Stimulated activated CD8-positive, alpha-beta memory T cell treated with anti-CD3 and anti-CD28 coated beads, Interleukin-12 subunit alpha, Interleukin-12 subunit beta, amount 100 ng/mL, for 24 hours (primary cell): ENCODE measurements around the gene GPRIN1.

Experiments
- DNase-seq: peaks from one replicate; pipeline ENCODE4 v3.0.0-alpha.2; 2020; ENCODE audit errors: extremely low read depth

Gene GPRIN1

GRCh38 chr5:176609724-176610434, at the start of gene GPRIN1:
Gene GPRIN1, minus strand, starts transcription at chr5:176610156. Its CDS starts 10,322 bp downstream, at chr5:176599834.
- no peak for DNase-seq

GRCh38 chr5:176659512-176659839, 49.5 kb upstream of the GPRIN1 start:
- DNase-seq = no peak

GRCh38 chr5:176658817-176659511, 49.0 kb upstream of the GPRIN1 start:
- no peak for DNase-seq

GRCh38 chr5:176658007-176658599, 48.1 kb upstream of the GPRIN1 start:
- DNase-seq = peak; percentile 28

- no peak for DNase-seq
Measured at GRCh38 chr5:176656467-176656990, 46.6 kb upstream of the GPRIN1 start.

- no peak for DNase-seq
Measured at GRCh38 chr5:176654856-176655255, 44.9 kb upstream of the GPRIN1 start.

GRCh38 chr5:176653401-176654385, 43.7 kb upstream of the GPRIN1 start:
- DNase-seq = peak; percentile 59

GRCh38 chr5:176652136-176652535, 42.2 kb upstream of the GPRIN1 start:
- no peak for DNase-seq

GRCh38 chr5:176651472-176651980, 41.6 kb upstream of the GPRIN1 start:
- DNase-seq = no peak

GRCh38 chr5:176650354-176650884, 40.5 kb upstream of the GPRIN1 start:
- no peak for DNase-seq

- DNase-seq = no peak
Measured at GRCh38 chr5:176648474-176649194, 38.7 kb upstream of the GPRIN1 start.

- no peak for DNase-seq
Measured at GRCh38 chr5:176647843-176648473, 38.0 kb upstream of the GPRIN1 start.

- peak; percentile 98 for DNase-seq
Measured at GRCh38 chr5:176647030-176647842, 37.3 kb upstream of the GPRIN1 start, which contains the start of gene TSPAN17. Gene TSPAN17, plus strand, starts transcription at chr5:176647484. Its CDS starts 132 bp downstream, at chr5:176647616.

- no peak for DNase-seq
Measured at GRCh38 chr5:176646707-176647029, 36.7 kb upstream of the GPRIN1 start.

GRCh38 chr5:176646049-176646706, 36.2 kb upstream of the GPRIN1 start:
- no peak for DNase-seq

- DNase-seq = no peak
Measured at GRCh38 chr5:176644878-176645670, 35.1 kb upstream of the GPRIN1 start.

- no peak for DNase-seq
Measured at GRCh38 chr5:176644294-176644693, 34.3 kb upstream of the GPRIN1 start.
